ENCODE results near the gene ADIPOR1.
"Not testable (repeated sequence)": the region's sequence is repeated elsewhere in the genome, so short reads cannot be mapped to it uniquely, and the experiment has no call there.

The ADIPOR1 gene

DNA sequence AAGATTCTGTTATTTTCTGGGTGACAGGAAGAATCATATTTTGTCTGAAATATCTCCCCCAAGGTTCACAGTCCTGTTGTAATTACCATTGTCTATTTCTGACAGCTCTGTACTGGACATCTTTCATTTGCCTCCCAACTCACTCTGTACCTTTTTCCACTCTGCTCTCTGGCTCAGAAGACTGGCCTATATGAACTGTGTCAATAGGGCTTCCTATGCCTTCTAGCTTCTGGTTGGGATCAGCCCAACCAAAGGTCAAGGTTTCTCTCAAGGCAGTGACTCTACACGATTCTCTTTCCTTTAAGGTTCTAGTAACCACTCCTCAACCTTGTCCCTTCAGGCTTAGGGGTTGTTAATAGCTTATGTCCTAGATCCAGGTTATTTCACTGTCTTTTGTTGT, 48.6 kb downstream of the ADIPOR1 start:
- no peak overlapping the region for H3K27ac ChIP-seq

DNA sequence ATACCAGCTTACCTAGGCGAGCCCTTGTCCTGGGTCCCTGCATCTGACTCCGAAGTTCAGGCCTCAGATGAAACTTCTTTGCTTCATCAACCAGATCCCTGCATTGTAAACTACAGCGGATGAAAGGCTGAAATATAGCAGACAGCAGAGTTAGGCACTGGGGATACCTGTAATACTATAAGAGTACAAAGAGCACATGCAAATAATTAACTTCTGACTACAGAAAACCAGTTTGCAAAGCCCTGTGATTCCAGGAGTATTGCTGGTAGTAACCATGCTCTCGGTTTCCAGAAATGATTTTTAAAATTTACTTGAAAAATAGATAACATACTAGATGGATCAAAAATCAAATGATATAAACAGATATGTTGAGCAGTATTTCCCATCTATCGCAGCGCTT, 49.1 kb downstream of the ADIPOR1 start:
- TF ChIP-seq, protein P1, sequence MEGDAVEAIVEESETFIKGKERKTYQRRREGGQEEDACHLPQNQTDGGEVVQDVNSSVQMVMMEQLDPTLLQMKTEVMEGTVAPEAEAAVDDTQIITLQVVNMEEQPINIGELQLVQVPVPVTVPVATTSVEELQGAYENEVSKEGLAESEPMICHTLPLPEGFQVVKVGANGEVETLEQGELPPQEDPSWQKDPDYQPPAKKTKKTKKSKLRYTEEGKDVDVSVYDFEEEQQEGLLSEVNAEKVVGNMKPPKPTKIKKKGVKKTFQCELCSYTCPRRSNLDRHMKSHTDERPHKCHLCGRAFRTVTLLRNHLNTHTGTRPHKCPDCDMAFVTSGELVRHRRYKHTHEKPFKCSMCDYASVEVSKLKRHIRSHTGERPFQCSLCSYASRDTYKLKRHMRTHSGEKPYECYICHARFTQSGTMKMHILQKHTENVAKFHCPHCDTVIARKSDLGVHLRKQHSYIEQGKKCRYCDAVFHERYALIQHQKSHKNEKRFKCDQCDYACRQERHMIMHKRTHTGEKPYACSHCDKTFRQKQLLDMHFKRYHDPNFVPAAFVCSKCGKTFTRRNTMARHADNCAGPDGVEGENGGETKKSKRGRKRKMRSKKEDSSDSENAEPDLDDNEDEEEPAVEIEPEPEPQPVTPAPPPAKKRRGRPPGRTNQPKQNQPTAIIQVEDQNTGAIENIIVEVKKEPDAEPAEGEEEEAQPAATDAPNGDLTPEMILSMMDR (IDR thresholded peaks at IDR 0.05): no peak
- TF ChIP-seq ZFX (IDR thresholded peaks at IDR 0.05; ENCODE audit: borderline replicate concordance): no peak
- no peak overlapping the region for H3K27ac ChIP-seq

More for the DNA sequence above, 48.6 kb downstream of the ADIPOR1 start:
- TF ChIP-seq ZFX (IDR thresholded peaks at IDR 0.05; ENCODE audit: borderline replicate concordance): no peak
- TF ChIP-seq, protein P1 (IDR thresholded peaks at IDR 0.05): no peak

DNA sequence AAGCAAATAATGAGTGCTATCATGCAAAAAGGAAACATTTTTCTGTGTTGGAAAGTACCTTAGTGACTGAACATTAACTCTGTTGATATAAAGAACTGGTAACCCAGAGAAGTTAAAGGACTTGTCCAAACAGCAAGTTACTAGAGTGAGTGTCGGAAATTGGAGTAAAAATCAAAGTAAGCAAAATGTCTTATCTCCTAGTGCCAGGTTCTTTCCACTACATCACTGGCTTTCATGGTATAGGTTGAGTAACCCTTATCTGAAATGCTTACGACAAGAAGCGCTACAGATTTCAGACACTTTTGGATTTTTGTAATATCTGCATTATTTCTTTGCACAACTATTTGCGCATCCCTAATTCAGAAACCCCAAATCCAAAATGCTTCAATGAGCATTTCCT, 52.8 kb downstream of the ADIPOR1 start:
- no peak overlapping the region for H3K27ac ChIP-seq
- TF ChIP-seq, protein P1 (IDR thresholded peaks at IDR 0.05): no peak
- TF ChIP-seq ZFX (IDR thresholded peaks at IDR 0.05; ENCODE audit: borderline replicate concordance): no peak

DNA sequence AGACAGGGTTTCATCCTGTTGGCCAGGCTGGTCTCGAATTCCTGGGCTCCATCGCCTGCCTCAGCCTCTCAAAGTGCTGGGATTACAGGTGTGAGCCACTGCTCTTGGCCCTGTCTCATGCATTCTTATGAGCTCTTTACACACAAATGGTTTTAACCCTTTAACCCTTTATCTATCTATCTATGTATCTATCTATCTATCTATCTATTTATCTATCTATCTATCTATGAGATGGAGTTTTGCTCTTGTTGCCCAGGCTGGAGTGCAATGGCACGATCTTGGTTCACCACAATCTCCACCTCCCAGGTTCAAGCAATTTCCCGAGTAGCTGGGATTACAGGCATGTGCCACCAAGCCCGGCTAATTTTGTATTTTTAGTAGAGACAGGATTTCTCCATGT, 54.3 kb downstream of the ADIPOR1 start:
- H3K27ac ChIP-seq: not testable (repeated sequence)

DNA sequence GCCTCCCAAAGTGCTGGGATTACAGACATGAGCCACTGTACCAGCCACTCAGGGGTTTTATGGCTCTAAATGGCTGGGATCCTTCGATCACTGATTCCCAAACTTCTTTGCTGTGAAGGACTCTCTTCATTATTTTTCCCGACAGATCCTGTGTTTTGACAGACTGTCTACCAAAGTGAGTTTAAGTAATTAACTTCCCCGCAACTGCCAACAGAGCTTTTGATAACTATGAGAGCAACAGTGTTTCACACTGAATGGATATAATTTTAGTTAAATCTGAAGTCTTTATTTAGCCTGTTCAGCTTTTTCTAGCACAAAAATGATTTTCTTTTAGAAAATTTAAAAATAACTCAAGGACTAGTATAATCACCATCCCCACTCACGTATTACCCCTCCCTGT, 56.6 kb downstream of the ADIPOR1 start:
- TF ChIP-seq, protein P1 (IDR thresholded peaks at IDR 0.05): no peak
- no peak for TF ChIP-seq ZFX (IDR thresholded peaks at IDR 0.05; ENCODE audit: borderline replicate concordance)
- H3K27ac ChIP-seq: no peak overlapping the region

DNA sequence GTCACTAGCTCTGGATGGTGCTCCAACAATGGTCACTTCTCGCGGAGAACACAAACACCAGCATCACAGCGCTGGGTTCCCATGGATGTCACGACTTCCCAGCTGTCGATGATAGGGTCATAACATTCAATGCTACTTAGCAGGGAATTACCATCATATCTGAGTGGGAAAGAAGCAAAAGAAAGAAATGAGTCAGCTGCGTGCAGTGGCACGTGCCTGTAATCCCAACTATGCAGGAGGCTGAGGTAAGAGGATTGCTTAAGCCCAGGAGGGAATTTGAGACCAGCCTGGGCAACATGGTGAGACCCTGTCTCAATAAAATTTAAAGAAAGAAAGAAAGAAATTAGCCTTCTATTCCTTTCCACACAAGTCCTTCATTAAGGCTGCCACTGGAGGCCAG, 65.6 kb downstream of the ADIPOR1 start:
- TF ChIP-seq, protein P1 (IDR thresholded peaks at IDR 0.05): no peak
- no peak for TF ChIP-seq ZFX (IDR thresholded peaks at IDR 0.05; ENCODE audit: borderline replicate concordance)
- no peak overlapping the region for H3K27ac ChIP-seq
